GM12878 (cell line): ENCODE measurements around the gene CNIH1. TPM values are rescaled to one million over a fixed set of nuclear protein-coding genes. Genes with fewer than 3 reads are reported as not detected.
"Not testable (repeated sequence)": the region's sequence is repeated elsewhere in the genome, so short reads cannot be mapped to it uniquely, and the experiment has no call there.

Experiments
- ATAC-seq: fragments of 200-7000 bp; cut with Tn5 transposase; 3 replicates; pipeline ENCODE4 v1.9.1; 2020; ENCODE audit warnings: mild to moderate bottlenecking, moderate library complexity
- BruUV-seq: library from RNA; stranded (reverse); fragments of 400-500 nt; replicated peaks from 2 replicates; lab custom pipeline; 2021; lab: Mats Ljungman, UMichigan
- CTCF ChIA-PET: fragments of 300-600 bp; sonication (Branson Sonifier 250); formaldehyde crosslinking; extraction: SDS; loops from one replicate; lab custom pipeline; 2021; ENCODE audit warnings: inconsistent platforms; lab: Yijun Ruan, JAX
- POLR2A ChIA-PET: fragments of 350-600 bp; formaldehyde crosslinking; extraction: SDS; loops from one replicate; lab custom pipeline; 2021; ENCODE audit warnings: inconsistent platforms; lab: Charles Lee
- RAD21 ChIA-PET: fragments of 300-600 bp; sonication (Branson Sonifier 250); formaldehyde crosslinking; loops from one replicate; lab custom pipeline; 2023; ENCODE audit warnings: antibody characterized with exemption; ENCODE audit not compliant: unreplicated experiment; lab: Charles Lee
- SMC1A ChIA-PET: fragments of 300-600 bp; sonication (Branson Sonifier 250); formaldehyde crosslinking; loops from one replicate; lab custom pipeline; 2023; ENCODE audit not compliant: unreplicated experiment, uncharacterized antibody; lab: Charles Lee
- DNase-seq: peaks from one replicate; pipeline ENCODE4 v3.0.0-alpha.2; 2011; ENCODE audit warnings: low read depth, low spot score
- FAIRE-seq: peaks from 3 replicates; lab custom pipeline; 2011; peaks lifted over from hg19 to GRCh38; lab: Jason Lieb, UNC
- H2AFZ ChIP-seq: 2 replicates; pipeline ENCODE4 v1.6.0; 2011; ENCODE audit warnings: low read depth, low read length, control low read depth; ENCODE audit not compliant: control insufficient read depth
- H3K27ac ChIP-seq: 2 replicates; pipeline ENCODE4 v1.5.1; 2011; ENCODE audit warnings: control low read depth; ENCODE audit not compliant: control insufficient read depth, insufficient read depth
- H3K27me3 ChIP-seq, 2 experiments: replicated peaks in 1 of 2; 2 replicates each; pipeline versions ENCODE4 v1.6.0 to v1.6.1; 2011; ENCODE audit warnings: low read length in 1 of 2; ENCODE audit not compliant: control insufficient read depth in 2 of 2, insufficient read depth in 2 of 2
- H3K36me3 ChIP-seq, 2 experiments: 2 replicates each; pipeline ENCODE4 v1.5.1; 2011; ENCODE audit warnings: low read length in 1 of 2; ENCODE audit not compliant: control insufficient read depth in 2 of 2, insufficient read depth in 2 of 2
- H3K4me1 ChIP-seq: 2 replicates; pipeline ENCODE4 v1.6.1; 2011; ENCODE audit warnings: mild to moderate bottlenecking, low read length, moderate library complexity, mixed read lengths; ENCODE audit not compliant: control insufficient read depth, insufficient read depth
- H3K4me2 ChIP-seq: 2 replicates; pipeline ENCODE4 v1.6.0; 2011; ENCODE audit warnings: control low read depth; ENCODE audit not compliant: control insufficient read depth, insufficient read depth
- H3K4me3 ChIP-seq: fragments of 200-600 bp; sonication (generic); 2 replicates; pipeline ENCODE4 v1.5.1; 2016
- H3K79me2 ChIP-seq: 2 replicates; pipeline ENCODE4 v1.6.0; 2011; ENCODE audit warnings: low read length; ENCODE audit not compliant: control insufficient read depth, insufficient read depth
- H3K9ac ChIP-seq: 2 replicates; pipeline ENCODE4 v1.8.0; 2011; ENCODE audit warnings: low read length, control low read depth, mixed read lengths; ENCODE audit not compliant: control insufficient read depth, insufficient read depth
- H3K9me3 ChIP-seq: replicated peaks from 3 replicates; pipeline ENCODE4 v1.5.1; 2011; ENCODE audit warnings: mild to moderate bottlenecking, low read length; ENCODE audit not compliant: control insufficient read depth, insufficient read depth
- H4K20me1 ChIP-seq: 2 replicates; pipeline ENCODE4 v1.6.0; 2011; ENCODE audit not compliant: control insufficient read depth, insufficient read depth
- BCLAF1 ChIP-seq: fragments of 450-650 bp; IDR thresholded peaks from 2 replicates; pipeline ENCODE4 v1.6.1; 2017; ENCODE audit warnings: antibody characterized with exemption, mild to moderate bottlenecking, moderate library complexity
- E2F4 ChIP-seq: IDR thresholded peaks from 2 replicates; pipeline ENCODE4 v1.6.1; 2012; ENCODE audit warnings: low read depth, low read length, improper control_type of control experiment
- ESRRA ChIP-seq: IDR thresholded peaks from 2 replicates; pipeline ENCODE4 v1.6.1; 2012; ENCODE audit warnings: mild to moderate bottlenecking, low read length, improper control_type of control experiment
- POLR2AphosphoS2 ChIP-seq: IDR thresholded peaks from 2 replicates; pipeline ENCODE4 v1.6.1; 2011; ENCODE audit warnings: low read depth, mild to moderate bottlenecking, low read length, improper control_type of control experiment, moderate library complexity
- POU2F2 ChIP-seq: IDR thresholded peaks from 3 replicates; pipeline ENCODE4 v1.6.1; 2011; ENCODE audit warnings: low read depth, mild to moderate bottlenecking, low read length, borderline replicate concordance
- RBBP5 ChIP-seq: fragments of 200-600 bp; sonication (generic); conservative IDR thresholded peaks from 2 replicates; pipeline ENCODE4 v1.6.1; 2016
- SPI1 ChIP-seq: IDR thresholded peaks from 2 replicates; pipeline ENCODE4 v1.6.1; 2011; ENCODE audit warnings: low read depth, mild to moderate bottlenecking, low read length, moderate library complexity, borderline replicate concordance; ENCODE audit not compliant: insufficient read depth
- ZNF217 ChIP-seq: fragments of 450-650 bp; IDR thresholded peaks from 2 replicates; pipeline ENCODE4 v1.6.1; 2017; ENCODE audit warnings: antibody characterized with exemption, mild to moderate bottlenecking
- WGBS: methylation state at CpG from one replicate; pipeline ENCODE4 v1.1.6; 2016; ENCODE audit warnings: low lambda C conversion rate; ENCODE audit not compliant: insufficient replicate concordance, insufficient coverage; ENCODE audit errors: missing lambda C conversion rate; 5-methylcytosine and 5-hydroxymethylcytosine counted together
- in situ Hi-C: fragments of 300-500 bp; cut with MboI; formaldehyde crosslinking; loops from 9 replicates; pipeline ENCODE4 v1.14.3; 2018; ENCODE audit warnings: mixed read lengths
- intact Hi-C: fragments of 100-400 bp; cut with micrococcal nuclease; formaldehyde crosslinking; loops from one replicate; pipeline ENCODE4 v1.14.2; 2022; ENCODE audit not compliant: unreplicated experiment
- polyA plus RNA-seq, 11 experiments: library from polyadenylated mRNA; depleted of rRNA in 4 of 11; unstranded in 6 of 11; stranded (reverse) in 5 of 11; fragments of >200 nt; fragmentation: Nextera tagmentation in 4 of 11; fragmentation: Illumina TruSeq in 1 of 11; extraction: Ambion mirVana in 4 of 11; extraction: Trizol in 1 of 11; gene quantifications; 1 replicate in 1 of 11; 2 replicates in 10 of 11; pipeline versions ENCODE4 v1.2.1 to v1.2.3, GENCODE V29; 2011 to 2016; ENCODE audit warnings: inconsistent platforms in 2 of 11, missing spikeins in 2 of 11, low read depth in 1 of 11
- total RNA-seq, 4 experiments: library from RNA; depleted of rRNA in 3 of 4; stranded (reverse); fragments of >200 nt in 3 of 4; fragmentation: Illumina TruSeq in 1 of 4; extraction: Trizol in 1 of 4; gene quantifications; 2 replicates each; pipeline versions ENCODE4 v1.2.1 to v1.2.3, GENCODE V29; 2013 to 2021
- TF ChIP-seq, protein P1 (sequence below): fragments of 450-650 bp; conservative IDR thresholded peaks from 2 replicates; pipeline ENCODE4 v1.6.1; 2017; ENCODE audit warnings: mild to moderate bottlenecking, moderate library complexity

Gene CNIH1
- total and polyA plus RNA-seq, 10 of the 15 experiments (the other 5 are each of a cell fraction or from before 2014, with no cell fraction given) = 48.9 to 274 (median 110) TPM

DNA sequence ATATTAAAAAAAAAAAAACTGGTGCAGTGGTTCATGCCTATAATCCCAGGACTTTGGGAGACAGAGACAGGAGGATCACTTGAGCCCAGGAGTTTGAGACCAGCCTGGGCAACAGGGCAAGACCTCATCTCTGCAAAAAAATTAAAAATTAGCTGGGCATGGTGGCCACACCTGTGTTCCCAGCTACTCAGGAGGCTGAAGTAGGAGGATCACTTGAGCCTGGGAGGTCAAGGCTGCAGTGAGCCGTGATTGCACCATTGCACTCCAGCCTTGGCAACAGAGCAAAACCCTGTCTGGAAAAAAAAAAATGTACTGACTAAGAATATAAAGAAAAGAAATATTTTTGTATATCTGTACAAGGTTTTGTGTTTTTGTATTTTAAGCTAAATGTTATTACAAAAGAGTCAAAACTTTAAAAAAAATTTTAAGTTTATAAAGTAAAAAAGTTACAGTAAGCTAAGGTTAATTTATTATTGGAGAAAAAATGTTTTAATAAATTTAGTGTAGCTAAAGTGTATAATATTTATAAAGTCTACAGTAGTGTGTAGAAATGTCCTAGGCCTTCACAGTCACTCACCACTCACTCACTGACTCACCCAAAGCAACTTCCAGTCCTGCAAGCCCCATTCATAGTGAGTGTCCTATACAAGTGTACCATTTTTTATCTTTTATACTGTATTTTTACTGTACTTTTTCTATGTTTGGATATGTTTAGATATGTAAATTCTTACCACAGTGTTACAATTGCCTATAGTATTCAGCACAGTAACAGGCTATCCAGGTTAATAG is 15.8 kb upstream of the CNIH1 start:
- FAIRE-seq, H3K36me3 ChIP-seq, intact Hi-C loops, H3K4me1 ChIP-seq, RAD21 ChIA-PET, H3K9ac ChIP-seq, ATAC-seq, H2AFZ ChIP-seq, H3K79me2 ChIP-seq, H3K27ac ChIP-seq, POLR2A ChIA-PET, in situ Hi-C loops, BruUV-seq, H3K4me2 ChIP-seq, H3K27me3 ChIP-seq, H4K20me1 ChIP-seq, H3K4me3 ChIP-seq, DNase-seq: not testable (repeated sequence)
- peaks cover 11% of the 10 kb centered on the region; the same call in 2 of the 3 replicates for H3K9me3 ChIP-seq
- SMC1A ChIA-PET = interaction anchor here (0.7 kb wide), 1 partner anchor 11 kb away, joined by 3 read pairs; no protein-coding TSS in a partner anchor
- CTCF ChIA-PET = interaction anchor here (0.6 to 2.2 kb wide), 3 partner anchors 16 to 216 kb away, joined by 3 to 7 read pairs (median 4); partner anchors contain the start of gene CNIH1
- WGBS = 86% methylated on average over 1 of the region's 1 CpG

DNA sequence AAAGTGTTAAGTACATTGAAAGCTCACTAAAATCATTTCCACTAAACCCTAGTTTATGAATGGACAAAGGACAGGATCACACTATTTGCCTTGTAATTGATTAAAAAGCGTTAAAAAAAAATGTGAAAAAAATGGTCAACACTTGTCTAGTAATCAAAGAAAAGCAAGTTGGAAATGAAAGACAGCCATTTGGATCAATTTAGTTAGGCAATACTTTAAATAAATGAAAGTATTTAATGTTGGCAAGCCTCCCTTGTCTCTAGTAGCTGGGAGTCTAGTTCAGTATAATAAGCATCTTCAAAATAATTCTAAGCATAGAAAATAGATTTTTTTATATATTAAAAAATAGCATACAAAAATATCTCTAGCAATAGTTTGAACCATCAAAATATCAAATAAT is 14.2 kb upstream of the CNIH1 start:
- Histone ChIP-seq H3K9me3 (peaks cover 11% of the 10 kb centered on the region; the same call in 2 of the 3 replicates), H3K27ac (no peak overlapping the region), H3K4me1 (peaks cover 3% of the 10 kb centered on the region; the same call in 1 of the 2 replicates), H3K27me3 (no peaks in the 10 kb centered on the region), H3K9ac (no peak overlapping the region), H3K79me2 (no peaks in the 10 kb centered on the region), H2AFZ (no peak overlapping the region), H3K4me2 (no peak overlapping the region), H3K36me3 (no peaks in the 10 kb centered on the region), H4K20me1 (no peaks in the 10 kb centered on the region), H3K4me3 (no peak overlapping the region)
- FAIRE-seq (no peak), ATAC-seq (no peak), DNase-seq (no peak)
- WGBS = 41% methylated on average over 1 of the region's 1 CpG
- in situ Hi-C loops = no loop called here
- ChIA-PET CTCF (interaction anchor here (0.7 to 2.2 kb wide), 4 partner anchors 11 to 991 kb away, joined by 3 to 7 read pairs (median 4); partner anchors contain the start of gene CNIH1), SMC1A (interaction anchor here (1.0 kb wide), 1 partner anchor 18 kb away, joined by 3 read pairs; no protein-coding TSS in a partner anchor), RAD21 (no interaction called here), POLR2A (no interaction called here)
- BruUV-seq = no TSS peak
- intact Hi-C loops = no loop called here
- TF ChIP-seq POLR2AphosphoS2 (no peak), ZNF217 (no peak), BCLAF1 (no peak), ESRRA (no peak), RBBP5 (no peak), POU2F2 (no peak), E2F4 (no peak), SPI1 (no peak)
- TF ChIP-seq, protein P1, sequence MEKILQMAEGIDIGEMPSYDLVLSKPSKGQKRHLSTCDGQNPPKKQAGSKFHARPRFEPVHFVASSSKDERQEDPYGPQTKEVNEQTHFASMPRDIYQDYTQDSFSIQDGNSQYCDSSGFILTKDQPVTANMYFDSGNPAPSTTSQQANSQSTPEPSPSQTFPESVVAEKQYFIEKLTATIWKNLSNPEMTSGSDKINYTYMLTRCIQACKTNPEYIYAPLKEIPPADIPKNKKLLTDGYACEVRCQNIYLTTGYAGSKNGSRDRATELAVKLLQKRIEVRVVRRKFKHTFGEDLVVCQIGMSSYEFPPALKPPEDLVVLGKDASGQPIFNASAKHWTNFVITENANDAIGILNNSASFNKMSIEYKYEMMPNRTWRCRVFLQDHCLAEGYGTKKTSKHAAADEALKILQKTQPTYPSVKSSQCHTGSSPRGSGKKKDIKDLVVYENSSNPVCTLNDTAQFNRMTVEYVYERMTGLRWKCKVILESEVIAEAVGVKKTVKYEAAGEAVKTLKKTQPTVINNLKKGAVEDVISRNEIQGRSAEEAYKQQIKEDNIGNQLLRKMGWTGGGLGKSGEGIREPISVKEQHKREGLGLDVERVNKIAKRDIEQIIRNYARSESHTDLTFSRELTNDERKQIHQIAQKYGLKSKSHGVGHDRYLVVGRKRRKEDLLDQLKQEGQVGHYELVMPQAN = no peak
